ENCODE results near the gene ATP5F1B. TPM values are rescaled to one million over a fixed set of nuclear protein-coding genes. Genes with fewer than 3 reads are reported as not detected.

ATP5F1B gene
- total RNA-seq, 8 experiments from 2014 or later: 542 to 1,138 (median 840) TPM

GRCh38 chr12:56636675-56637540 is 8.9 kb downstream of the ATP5F1B start:
- WGBS, 10 experiments: 0 to 17% (median 0%) methylated on average over 1 to 6 of the region's 12 CpGs; no CpG with 5 or more reads in 2 of the 10 experiments
- in situ Hi-C loops (cut with MboI; ENCODE audit: low pct_unique_long_range_greater_than_20kb in 2 of 9, low sequenced_read_pairs in 9 of 9, unreplicated experiment in 9 of 9): no loop called here
- Histone ChIP-seq H3K4me3 (peak overlapping the region; percentile 51 to 95 (median 80)), H3K4me1 (replicated peaks in 1 of 2) (peaks cover 18 to 27% of the 10 kb centered on the region in 2 donors), H3K27ac (peak overlapping the region; percentile 80 to 87)
- ATAC-seq (replicated peaks in 6 of 8): peak; percentile 68 to 84 (median 80)

- WGBS, 10 experiments: 0% methylated on average over 2 to 5 of the region's 20 CpGs; no CpG with 5 or more reads in 5 of the 10 experiments
Measured at GRCh38 chr12:56635806-56636674, 9.7 kb downstream of the ATP5F1B start.

GRCh38 chr12:56634837-56635791 is 10.7 kb downstream of the ATP5F1B start:
- ATAC-seq (replicated peaks in 6 of 8): peak; percentile 12 to 49 (median 25)
- 0 to 10% (median 0%) methylated on average over 1 to 7 of the region's 47 CpGs; no CpG with 5 or more reads in 5 of the 10 experiments for WGBS, 10 experiments
- H3K27ac ChIP-seq: peak overlapping the region; percentile 80 to 87
- peak overlapping the region; percentile 51 to 95 (median 80) for H3K4me3 ChIP-seq
- in situ Hi-C loops (cut with MboI; ENCODE audit: low pct_unique_long_range_greater_than_20kb in 2 of 9, low sequenced_read_pairs in 9 of 9, unreplicated experiment in 9 of 9): no loop called here
- peaks cover 29 to 33% of the 10 kb centered on the region in 2 donors for H3K4me1 ChIP-seq (replicated peaks in 1 of 2)

More at GRCh38 chr12:56635806-56636674, 9.7 kb downstream of the ATP5F1B start:
- peak; percentile 59 to 72 (median 64) for ATAC-seq (replicated peaks in 6 of 8)
- in situ Hi-C loops (cut with MboI; ENCODE audit: low pct_unique_long_range_greater_than_20kb in 2 of 9, low sequenced_read_pairs in 9 of 9, unreplicated experiment in 9 of 9): no loop called here
- Histone ChIP-seq H3K27ac (peak overlapping the region; percentile 80 to 87), H3K4me1 (replicated peaks in 1 of 2) (peaks cover 23 to 30% of the 10 kb centered on the region in 2 donors), H3K4me3 (peak overlapping the region; percentile 51 to 95 (median 80))

- 0 to 7% (median 0%) methylated on average over 1 to 9 of the region's 27 CpGs; no CpG with 5 or more reads in 3 of the 10 experiments for WGBS, 10 experiments
- ATAC-seq (replicated peaks in 6 of 8): no peak
- Histone ChIP-seq H3K27ac (peak overlapping the region; percentile 32 to 87), H3K4me3 (peak overlapping the region; percentile 51 to 95 (median 80)), H3K4me1 (replicated peaks in 1 of 2) (peaks cover 29 to 33% of the 10 kb centered on the region in 2 donors)
- in situ Hi-C loops (cut with MboI; ENCODE audit: low pct_unique_long_range_greater_than_20kb in 2 of 9, low sequenced_read_pairs in 9 of 9, unreplicated experiment in 9 of 9): no loop called here
Measured at GRCh38 chr12:56634242-56634836, 11.4 kb downstream of the ATP5F1B start.

- WGBS, 10 experiments: 7 to 100% (median 41%) methylated on average over 1 to 9 of the region's 12 CpGs; no CpG with 5 or more reads in 3 of the 10 experiments
- H3K4me3 ChIP-seq: peak overlapping the region; percentile 51 to 95 (median 80)
- H3K27ac ChIP-seq: peak overlapping the region in 1 of 2 donors; percentile 87
- in situ Hi-C loops (cut with MboI; ENCODE audit: low pct_unique_long_range_greater_than_20kb in 2 of 9, low sequenced_read_pairs in 9 of 9, unreplicated experiment in 9 of 9): no loop called here
- peaks cover 29 to 33% of the 10 kb centered on the region in 2 donors for H3K4me1 ChIP-seq (replicated peaks in 1 of 2)
- ATAC-seq (replicated peaks in 6 of 8): no peak
Measured at GRCh38 chr12:56633468-56634241, 12.1 kb downstream of the ATP5F1B start.

GRCh38 chr12:56632701-56633467 is 12.9 kb downstream of the ATP5F1B start:
- Histone ChIP-seq H3K27ac (peak overlapping the region in 1 of 2 donors; percentile 55), H3K4me3 (peak overlapping the region in 4 of 5 donors; percentile 4 to 92 (median 69)), H3K4me1 (replicated peaks in 1 of 2) (peaks cover 29 to 38% of the 10 kb centered on the region in 2 donors)
- in situ Hi-C loops (cut with MboI; ENCODE audit: low pct_unique_long_range_greater_than_20kb in 2 of 9, low sequenced_read_pairs in 9 of 9, unreplicated experiment in 9 of 9): no loop called here
- ATAC-seq (replicated peaks in 6 of 8): no peak
- WGBS, 10 experiments: 0 to 80% (median 20%) methylated on average over 1 to 3 of the region's 4 CpGs; no CpG with 5 or more reads in 5 of the 10 experiments

GRCh38 chr12:56631790-56632700 is 13.7 kb downstream of the ATP5F1B start:
- peaks cover 26 to 31% of the 10 kb centered on the region in 2 donors for H3K4me1 ChIP-seq (replicated peaks in 1 of 2)
- in situ Hi-C loops (cut with MboI; ENCODE audit: low pct_unique_long_range_greater_than_20kb in 2 of 9, low sequenced_read_pairs in 9 of 9, unreplicated experiment in 9 of 9): no loop called here
- ATAC-seq (replicated peaks in 6 of 8): peak in 5 of 8 experiments; percentile 2 to 28 (median 12)
- peak overlapping the region in 4 of 5 donors; percentile 4 to 92 (median 52) for H3K4me3 ChIP-seq
- WGBS, 10 experiments: 0 to 60% (median 7%) methylated on average over 1 to 4 of the region's 13 CpGs; no CpG with 5 or more reads in 5 of the 10 experiments
- peak overlapping the region in 1 of 2 donors; percentile 55 for H3K27ac ChIP-seq

GRCh38 chr12:56630180-56630632 is 15.6 kb downstream of the ATP5F1B start, which contains the start of gene BAZ2A:
Gene BAZ2A, minus strand, starts transcription at chr12:56630326. Its CDS starts 12,796 bp downstream, at chr12:56617530.
- ATAC-seq (replicated peaks in 6 of 8): peak; percentile 52 to 74 (median 66)
- Histone ChIP-seq H3K4me3 (peak within 1 kb of the TSS; percentile 82 to 100 (median 98)), H3K27ac (peak within 1 kb of the TSS; percentile 89 to 95), H3K4me1 (replicated peaks in 1 of 2) (peaks cover 26 to 31% of the 10 kb centered on the region in 2 donors)
- WGBS, 10 experiments: 0% methylated on average over 1 to 6 of the region's 31 CpGs; no CpG with 5 or more reads in 8 of the 10 experiments
- in situ Hi-C loops (cut with MboI; ENCODE audit: low pct_unique_long_range_greater_than_20kb in 2 of 9, low sequenced_read_pairs in 9 of 9, unreplicated experiment in 9 of 9): no loop called here

GRCh38 chr12:56629459-56630179 is 16.2 kb downstream of the ATP5F1B start:
- 0 to 5% methylated on average over 4 to 7 of the region's 46 CpGs; no CpG with 5 or more reads in 8 of the 10 experiments for WGBS, 10 experiments
- H3K27ac ChIP-seq: peak overlapping the region; percentile 89 to 95
- H3K4me3 ChIP-seq: peak overlapping the region; percentile 82 to 100 (median 98)
- peak; percentile 20 to 38 (median 26) for ATAC-seq (replicated peaks in 6 of 8)
- in situ Hi-C loops (cut with MboI; ENCODE audit: low pct_unique_long_range_greater_than_20kb in 2 of 9, low sequenced_read_pairs in 9 of 9, unreplicated experiment in 9 of 9): no loop called here
- peaks cover 26 to 31% of the 10 kb centered on the region in 2 donors for H3K4me1 ChIP-seq (replicated peaks in 1 of 2)

Data from motor neuron (in vitro differentiated cells).